Fibroblast of gingiva (primary cell): ENCODE measurements around the gene PTPRG.

Experiments
- DNase-seq: peaks from one replicate; pipeline ENCODE4 v3.0.0-alpha.2; 2011; ENCODE audit warnings: low read depth

PTPRG gene

DNA sequence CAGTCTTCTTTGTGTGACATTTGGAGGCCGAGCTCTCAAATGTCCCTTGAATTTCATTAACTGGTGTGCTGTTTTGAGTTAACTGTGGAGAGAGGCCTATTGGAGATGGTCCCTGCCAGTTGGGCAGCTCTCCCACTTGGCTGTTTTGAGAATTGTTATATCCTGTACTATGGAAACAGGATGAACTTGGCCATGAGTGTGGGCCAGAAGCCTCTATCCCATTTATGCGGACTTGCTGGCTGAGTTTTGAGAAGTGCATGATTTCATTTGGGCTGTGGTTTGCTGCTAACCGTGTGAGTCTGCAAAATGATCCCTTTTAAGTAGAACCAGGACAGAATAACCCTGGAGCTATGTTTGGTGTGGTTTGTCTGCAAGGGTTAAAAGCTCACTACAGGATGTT lies 366.0 kb downstream of the PTPRG start:
- DNase-seq: peak; percentile 99

DNA sequence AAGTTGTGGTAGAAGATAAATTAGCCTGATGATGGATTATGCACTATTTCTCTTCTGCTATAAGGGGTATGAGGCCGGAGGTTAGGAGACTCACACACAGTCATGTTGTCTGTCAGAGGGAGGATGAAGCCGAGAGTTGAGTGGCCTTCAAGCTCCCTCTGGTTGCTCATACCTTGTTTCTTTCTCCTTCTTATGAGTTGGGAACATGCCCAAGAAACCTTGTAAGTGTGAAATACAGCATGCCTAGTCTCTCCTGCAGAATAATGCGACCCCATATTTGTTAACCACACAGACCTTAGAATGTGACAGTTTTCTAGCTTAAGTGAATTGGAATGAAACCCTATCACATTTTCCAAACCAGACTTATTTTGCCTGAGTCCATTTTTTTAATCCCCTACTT lies 366.7 kb downstream of the PTPRG start:
- DNase-seq: peak; percentile 7

DNA sequence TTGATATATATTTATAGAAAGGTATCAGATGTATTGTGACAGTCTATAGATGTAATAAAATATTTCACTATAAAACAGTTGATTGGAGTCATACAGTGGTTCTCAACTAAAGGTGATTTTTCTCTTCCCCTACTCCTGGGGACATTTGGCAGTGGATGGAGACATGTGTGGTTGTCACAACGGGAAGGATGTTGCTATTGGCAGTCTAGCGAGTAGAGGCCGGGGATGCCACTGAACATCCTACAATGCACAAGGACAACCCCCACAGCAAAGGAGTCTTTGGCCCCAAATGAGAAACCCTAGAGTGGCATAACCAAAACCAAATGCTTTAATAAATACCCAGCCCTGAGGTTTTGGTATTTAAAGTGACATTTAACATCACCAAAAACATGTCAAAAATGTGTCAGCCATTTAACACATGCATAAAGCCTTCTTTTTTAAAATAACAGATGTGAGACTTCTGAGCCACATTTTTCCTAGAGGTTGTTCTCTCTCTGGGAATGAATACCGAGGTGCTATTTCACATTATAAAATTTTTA lies 367.5 kb downstream of the PTPRG start:
- peak; percentile 34 for DNase-seq

DNA sequence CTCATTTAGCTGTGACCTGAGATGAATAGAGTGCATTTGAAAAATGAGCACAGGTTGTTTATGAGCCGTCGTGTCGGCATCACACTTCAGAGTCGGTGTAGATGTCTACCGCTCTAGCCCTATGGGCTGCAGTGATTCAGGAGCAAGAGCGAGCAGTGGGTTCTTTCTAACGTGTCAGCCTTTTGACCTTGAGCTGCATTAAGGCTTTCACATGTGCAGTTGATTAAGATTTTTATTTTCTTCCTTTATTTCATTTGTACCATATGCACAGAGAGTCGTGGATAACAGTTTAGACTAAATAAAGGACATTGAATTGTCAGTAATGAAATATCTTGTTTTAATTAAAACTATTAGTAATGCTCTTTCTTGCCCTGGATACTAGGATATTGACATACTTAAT lies 368.2 kb downstream of the PTPRG start:
- DNase-seq: no peak

DNA sequence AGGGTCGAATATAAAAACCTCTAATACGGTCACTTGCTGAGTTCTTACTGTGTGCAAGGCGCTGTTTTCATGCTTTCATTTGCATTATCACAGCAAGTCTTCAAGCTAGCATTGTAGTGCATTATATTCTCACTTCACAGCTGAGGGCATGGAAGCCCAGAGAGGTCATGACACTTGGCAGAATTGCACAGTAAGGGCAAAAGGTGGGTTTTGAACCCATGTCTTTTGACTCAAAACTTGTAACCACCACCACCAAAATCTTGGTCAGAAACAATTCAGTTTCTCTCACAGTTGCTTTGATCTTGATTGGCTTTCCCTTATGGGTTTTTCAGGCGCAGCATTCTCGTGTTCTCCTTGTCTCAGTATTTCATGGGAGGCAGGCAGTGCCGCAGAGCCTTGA lies 371.1 kb downstream of the PTPRG start:
- no peak for DNase-seq

DNA sequence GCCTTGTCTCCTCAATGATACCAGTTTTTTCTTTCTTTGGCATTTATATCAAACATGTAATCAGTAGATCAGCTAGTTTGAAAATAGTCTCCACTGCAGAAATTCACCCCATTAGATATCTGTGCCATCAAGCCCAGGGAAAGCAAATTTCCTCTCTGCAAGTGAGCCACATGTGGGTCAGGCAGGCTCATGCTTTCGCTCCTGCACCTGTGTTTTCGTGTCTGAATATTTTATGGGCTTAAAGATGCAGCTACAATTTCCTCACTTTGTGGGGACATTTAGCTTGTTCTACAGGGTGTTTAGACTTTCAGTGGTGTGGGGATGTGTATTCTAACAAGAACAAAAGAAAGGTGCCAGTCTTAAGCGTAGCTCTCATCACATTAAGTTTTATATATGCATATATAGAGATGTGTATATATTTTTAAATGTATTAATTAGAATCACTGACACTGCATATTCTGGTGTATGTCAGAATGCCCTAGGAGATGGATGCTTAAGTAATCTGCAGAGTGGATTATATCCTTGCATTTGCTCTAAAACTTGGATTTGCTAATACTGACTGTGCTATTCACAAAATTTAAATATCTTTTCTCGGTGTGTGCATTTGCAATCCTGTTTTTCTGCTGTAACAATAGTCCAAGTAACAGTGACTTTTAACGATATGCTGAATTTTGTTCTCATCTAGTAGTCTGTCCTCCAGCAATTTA lies 372.6 kb downstream of the PTPRG start:
- no peak for DNase-seq

DNA sequence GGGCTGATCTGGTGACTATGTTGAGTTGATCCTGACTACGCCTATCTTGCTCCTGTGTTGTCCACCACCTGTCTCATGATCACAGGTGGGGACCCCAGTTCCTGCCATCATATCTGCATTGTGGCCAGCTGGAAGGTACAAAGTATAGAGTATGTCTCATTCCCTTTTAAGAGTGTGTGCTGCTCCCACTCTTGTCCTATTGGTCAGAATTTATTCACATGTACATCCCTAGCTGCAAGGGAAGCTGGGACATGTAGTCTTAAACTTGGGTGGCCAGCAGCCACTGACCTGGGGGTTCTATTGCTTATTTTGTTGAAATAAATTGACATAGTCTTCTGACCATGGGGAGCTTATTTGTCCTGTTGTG lies 373.1 kb downstream of the PTPRG start:
- no peak for DNase-seq

DNA sequence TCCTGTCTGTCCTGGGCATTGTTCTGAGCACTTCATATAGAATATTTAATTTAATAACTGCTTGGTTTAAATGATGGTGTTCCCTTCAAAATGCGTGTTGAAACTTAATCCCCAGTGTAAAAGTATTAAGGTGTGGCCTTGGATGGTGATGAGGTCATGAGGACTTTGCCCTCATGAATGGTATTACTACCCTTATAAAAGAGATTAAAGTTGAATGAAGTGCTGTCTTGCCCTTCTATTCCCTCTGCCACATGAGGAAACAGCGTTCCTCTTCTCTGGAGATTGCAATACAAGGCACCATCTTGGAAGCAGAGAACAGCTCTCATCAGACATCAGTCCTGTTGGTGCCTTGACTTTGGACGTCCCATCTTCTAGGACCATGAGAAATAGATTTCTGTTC lies 374.4 kb downstream of the PTPRG start:
- no peak for DNase-seq

DNA sequence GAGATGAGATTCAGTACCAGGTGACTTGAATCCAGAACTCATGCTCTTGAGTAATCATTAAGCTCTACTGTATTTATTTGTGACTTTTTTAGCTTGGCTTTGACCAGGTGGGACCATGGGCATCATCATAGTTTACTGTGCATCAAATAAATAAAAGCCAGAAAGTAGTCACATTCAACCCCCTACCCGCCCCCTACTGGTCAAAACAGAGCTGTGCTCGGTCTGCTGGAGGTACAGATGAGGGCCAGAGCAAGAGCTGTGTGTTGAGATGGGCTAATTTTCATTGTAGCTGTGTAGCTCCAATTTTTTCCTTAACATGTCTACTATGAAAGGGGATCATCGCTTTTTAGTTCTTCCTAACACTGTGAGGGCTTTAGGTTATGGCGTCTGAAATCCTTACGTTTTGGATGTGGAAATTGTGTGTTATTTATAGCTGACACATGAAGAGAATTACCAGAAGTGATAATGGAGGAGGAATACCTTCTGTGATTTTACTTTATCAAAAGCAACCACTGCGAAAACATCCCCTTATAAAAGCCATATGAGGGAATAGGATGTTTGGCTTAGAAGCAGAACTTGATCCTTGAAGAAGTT lies 375.1 kb downstream of the PTPRG start:
- no peak for DNase-seq

DNA sequence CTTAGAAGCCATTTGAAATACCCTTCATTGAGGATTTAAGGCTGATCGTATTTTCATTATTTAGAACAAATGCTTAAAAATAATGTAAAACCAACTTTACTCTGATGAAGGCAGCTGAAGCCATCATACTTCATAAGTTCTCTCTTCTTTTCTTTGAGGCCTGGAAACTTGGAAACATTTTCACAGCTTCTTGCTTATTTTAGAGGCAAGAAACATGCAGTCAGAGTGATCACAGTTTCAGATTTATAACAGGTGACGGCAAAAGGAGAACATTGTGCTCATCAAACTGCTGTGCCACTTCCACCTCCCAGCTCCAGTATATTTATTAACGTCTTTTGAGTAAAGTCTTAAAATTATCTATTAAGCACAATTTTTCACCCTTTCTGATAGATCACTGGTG lies 376.1 kb downstream of the PTPRG start:
- no peak for DNase-seq

DNA sequence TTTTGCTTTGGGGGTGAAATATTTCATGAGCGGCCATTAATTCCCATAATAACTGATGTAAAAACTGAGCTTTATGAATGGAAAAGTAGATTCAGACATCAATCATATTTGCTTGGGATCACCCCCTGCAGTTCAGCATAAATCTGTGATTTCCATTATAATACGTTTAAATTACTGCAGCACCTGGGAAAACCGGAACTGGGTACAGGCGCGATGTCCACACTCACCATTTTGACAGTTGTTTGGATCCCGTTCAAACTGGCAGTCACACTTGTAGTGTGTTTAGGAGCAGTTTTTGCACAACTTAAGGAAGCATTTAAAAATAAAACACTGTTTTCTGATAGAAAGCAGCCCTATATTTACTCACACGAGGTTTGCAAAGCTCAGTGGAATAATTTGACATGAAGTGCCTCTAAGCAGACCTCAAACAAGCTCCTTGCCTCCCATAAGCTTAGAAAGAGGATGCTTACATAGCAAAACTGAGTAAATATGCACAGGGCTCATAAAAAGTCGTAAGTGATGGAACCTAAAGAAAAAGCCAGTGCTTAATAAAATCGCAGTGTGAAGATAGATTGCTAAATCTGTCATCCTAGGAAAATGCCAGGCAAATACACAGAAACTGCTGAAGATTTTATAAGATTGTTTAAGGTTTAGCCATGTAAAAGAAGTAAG lies 377.6 kb downstream of the PTPRG start:
- DNase-seq: no peak

DNA sequence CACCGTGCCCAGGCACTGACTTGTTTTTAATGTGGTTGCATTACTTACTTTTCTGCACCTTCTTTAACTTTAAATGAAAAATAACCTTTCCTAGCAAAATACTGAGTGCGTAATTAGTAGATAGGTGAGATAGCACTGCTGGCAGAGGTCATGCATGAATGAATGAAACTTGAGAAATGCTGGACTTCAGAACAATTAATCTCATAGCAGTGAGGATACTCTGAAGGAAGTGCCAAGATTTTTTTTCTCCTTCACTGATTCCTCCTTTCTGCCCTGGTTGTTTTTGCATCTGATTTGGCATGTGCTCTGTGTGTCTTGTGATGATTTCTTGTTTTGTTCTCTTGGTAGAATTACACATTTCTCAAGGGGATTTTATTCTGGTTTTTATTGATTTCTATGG lies 378.9 kb downstream of the PTPRG start:
- DNase-seq: no peak

DNA sequence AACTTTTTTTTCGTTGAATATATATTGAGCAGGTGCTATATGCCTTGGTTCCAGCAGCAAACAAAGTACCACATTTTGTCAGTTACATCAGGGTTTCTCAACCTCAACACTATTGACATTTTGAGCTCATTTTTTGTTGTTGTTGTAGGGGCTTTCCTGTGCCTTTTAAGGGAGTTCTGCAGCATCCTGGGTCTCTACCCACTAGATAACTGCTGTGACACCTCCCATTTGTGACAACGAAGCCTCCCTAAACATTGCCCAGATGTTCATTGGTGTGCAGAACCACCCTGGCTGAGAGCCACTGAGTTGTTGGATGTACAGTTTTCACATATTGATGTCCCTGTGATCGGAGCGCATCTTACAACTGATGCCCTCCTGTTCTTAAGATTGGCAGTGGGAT lies 382.6 kb downstream of the PTPRG start:
- DNase-seq: no peak

DNA sequence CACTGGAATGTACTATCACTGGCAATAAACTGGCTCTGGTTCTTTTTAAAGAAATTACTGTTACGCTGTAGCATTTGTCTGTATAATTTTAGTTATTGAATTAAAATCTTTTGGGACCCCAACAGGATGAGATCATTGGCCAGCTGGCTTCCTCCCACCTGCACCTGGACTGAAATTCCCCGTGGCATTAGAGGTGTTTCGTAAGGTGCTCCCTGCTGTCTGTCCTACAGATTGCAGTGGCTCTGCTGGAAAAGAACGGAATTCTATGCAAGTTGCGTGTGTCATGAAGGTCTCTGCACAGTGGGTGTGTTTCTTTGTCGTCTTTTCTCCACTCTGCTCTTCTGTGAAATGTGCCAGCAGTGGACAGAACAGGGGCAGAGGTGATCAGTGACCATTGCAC lies 383.4 kb downstream of the PTPRG start:
- DNase-seq: no peak

DNA sequence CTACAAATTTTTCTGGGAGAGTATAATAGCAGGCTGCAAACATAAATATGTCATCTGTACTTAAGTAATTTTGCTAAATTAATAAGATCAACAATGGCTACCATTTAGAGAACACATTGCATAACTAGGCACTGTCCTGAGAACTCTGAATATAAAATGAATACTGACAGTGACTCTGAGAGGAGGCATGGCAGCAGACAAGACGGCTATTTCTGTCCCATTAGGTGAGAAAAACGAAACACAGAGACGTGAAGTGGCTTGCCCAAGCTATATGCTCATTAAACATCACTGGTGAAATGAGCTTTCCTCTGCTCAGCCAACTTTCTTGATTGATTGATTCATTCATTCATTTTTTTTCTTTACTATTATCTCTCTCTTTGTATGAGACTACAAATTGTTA lies 384.3 kb downstream of the PTPRG start:
- DNase-seq: no peak

DNA sequence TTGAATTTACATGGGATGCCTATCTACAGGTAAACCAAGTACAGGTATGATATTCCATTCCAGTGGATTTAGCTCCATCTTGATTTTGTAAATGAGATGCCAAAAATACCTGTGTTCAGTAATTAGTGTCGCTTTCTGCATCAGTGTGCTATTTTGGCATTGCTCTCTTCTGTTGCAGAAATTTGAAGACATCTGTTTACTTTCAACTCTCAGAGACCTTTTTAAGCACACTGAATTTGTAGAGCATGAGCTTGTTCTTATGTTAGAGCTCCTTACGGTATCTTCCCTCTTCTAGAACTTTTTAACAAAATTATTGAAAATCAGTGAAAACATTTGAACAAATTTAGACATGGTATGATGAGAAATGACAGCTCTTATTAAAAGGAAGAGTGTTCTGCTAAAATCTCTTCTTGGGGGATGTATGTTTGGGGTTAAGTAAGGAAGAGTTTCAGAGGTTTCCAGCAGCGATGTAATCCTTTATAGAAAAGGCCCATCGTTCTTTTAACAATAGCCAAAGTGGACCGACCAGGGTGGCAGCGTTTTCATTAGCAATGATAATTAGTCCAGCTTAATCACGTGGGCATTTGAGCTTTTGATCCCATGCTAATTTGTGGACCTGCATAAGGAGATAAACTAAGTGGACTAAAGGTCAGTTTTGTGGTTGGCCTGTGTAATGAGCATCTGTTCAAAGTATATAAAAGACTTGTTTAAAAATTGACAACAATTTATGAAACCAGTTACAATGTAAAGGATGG lies 385.4 kb downstream of the PTPRG start:
- DNase-seq: no peak

DNA sequence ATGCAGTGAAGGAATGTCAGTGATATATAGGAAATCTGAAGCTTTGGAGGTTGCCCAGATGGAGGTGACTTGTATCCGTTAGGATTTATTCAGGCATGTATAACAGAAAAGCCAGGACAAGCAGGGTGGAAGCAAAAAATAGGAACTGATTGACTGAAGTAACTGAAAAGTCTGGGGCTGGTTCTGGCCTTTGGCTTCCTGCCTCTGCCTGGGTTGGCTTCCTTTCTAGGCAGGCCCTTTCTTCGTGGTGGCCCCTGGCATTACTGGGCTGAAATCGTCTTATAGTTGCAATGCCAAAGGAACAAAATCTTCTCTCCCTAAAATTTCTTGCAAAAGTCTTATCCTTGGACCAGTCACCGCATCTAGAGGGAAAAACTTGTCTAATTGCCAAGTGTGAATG lies 386.1 kb downstream of the PTPRG start:
- peak; percentile 53 for DNase-seq

DNA sequence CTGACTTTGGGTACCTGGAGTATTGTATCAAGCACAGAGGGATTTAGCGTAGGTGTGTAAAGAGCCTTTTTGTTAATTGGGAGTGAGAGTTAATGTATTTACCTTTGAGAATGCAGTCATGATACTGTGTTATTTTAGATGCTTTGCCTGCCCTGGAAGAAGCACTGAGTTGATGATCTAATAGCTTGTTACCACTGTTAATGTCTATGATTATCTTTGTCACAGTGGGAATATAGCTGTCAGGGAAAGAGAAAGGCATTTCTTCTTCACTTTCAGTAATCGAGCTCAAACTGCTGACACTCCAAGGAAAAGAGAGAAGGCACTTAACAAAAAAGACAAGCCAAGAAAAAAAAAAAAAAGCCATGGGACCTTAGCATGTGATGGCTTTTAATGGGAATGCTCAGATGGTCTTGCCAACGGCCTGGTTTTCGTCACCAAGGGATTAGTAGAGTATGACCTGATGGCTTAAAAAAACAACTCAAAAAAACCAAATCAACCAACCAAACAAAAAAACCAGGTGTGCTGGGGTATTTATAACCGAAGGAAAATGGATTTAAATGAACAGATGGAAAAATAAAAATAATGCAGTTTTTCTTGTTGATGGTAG lies 387.4 kb downstream of the PTPRG start:
- DNase-seq: no peak

DNA sequence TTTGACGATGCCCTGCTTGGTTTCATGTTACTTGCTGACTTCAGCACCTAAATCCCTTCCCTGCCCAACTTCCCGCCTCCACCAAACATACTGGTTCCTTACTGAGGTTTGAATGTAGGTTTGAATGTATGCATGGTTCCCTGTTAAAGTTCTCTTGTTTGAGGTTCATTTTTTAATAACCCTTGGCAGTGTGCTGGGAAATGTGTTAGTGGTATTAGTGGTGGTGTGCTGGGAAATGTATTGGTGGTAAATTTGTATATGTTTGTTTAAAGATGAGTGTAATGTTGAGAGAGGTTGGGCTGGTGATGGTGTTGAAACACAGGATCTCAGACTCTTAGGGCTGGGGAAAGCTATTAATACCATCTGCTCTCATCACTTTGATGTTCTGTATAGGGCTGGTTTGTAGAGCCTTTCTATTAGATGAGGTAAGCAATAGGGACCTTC lies 392.7 kb downstream of the PTPRG start:
- DNase-seq: peak; percentile 80

DNA sequence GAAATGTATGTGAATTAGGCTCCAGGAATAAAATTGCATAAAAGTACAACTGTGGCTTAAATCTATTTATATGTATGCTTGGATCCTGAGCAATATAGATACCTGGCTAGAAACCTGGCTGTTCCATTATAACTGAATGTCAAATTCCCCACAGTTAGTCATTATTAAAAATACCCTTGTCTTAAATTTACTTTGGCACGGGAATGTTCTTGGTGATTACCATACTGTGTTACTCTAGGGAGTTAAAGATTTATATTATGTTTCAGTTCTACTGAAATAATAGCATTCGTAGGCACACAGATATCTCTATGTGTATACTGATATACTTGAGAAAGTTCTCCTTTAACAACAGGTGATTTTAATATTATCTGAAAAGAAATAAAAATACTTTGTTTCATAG lies 394.1 kb downstream of the PTPRG start:
- no peak for DNase-seq

DNA sequence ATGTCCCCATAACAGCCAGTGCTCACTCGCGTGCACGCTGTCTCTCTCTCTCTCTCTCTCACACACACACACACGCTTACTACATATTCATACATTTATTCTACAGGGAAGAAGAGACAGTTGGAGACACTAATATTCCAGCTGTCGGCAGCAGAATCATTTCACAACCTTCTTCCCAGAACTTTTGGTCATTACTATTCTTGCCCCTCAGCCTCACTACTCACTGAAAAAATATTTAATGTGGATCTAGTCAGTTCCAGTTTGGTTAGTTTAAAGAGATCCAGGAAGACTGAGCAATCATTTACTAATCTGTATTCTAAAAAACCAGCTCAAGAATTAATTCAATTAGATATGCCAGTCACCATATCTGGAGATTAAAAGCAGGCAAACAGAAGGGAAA lies 394.9 kb downstream of the PTPRG start:
- DNase-seq: peak; percentile 77

DNA sequence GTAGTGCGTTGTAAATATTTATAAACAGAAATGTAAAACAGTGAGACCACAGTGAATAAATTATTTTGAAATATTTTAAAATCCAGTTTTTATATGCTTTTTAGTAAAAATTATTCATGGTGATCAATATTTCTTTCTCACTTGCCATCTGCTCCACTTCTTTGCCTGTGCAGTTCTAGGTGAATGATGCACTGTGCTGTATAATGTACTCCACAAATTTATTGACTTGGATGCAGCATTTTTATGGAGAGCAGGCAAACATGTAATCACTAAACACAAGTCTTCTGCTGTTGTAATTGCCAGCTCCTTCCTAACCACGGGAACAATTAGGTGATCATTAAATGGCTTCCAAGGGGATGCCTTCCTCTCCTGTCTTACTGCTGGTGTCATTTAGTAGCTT lies 395.9 kb downstream of the PTPRG start:
- no peak for DNase-seq
